Measurements from ENCODE around the gene SPINK1.

DNA sequence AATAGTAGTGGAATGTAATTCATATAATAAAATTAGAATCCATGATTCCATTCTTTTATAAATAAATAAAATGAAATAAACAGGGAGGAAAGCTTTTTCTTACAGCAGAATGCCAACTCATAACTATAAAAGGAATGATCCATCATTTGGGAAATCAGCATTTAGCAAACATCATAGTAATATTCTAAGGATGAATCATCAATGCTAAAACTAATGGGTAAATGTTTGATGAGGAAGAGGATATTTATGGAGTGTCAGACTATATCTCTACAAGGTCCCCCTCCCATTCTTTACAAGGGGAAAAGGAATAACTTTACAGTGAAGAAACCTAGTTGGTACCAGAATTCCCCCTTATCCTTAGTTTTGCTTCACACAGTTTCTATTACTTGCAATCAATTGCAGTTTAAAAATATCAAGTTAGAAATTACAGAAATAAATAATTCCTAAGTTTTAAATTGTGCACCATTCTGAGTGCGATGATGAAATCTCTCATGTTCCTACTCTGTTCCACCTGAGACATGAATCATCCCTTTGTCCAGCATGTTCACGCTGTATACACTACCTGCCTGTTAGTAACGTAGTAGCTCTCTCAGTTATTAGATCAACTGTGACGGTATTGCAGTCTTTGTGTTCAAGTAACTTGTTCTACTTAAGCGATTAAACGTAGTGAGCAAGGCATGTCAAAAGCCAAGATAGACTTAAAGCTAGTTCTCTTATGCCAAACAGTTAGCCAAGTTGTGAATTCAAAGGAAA is 34.7 kb downstream of the SPINK1 start:
- TF ChIP-seq CTCF (conservative IDR thresholded peaks at IDR 0.05; ENCODE audit: low read depth, low read length): no peak
- TF ChIP-seq POLR2A (IDR thresholded peaks at IDR 0.05; ENCODE audit: low read depth, low read length): no peak
- no peak for TF ChIP-seq SMC3 (IDR thresholded peaks at IDR 0.05; ENCODE audit: low read depth, low read length)
- TF ChIP-seq RAD21 (IDR thresholded peaks at IDR 0.05; ENCODE audit: low read length): no peak
- no peak for TF ChIP-seq MAZ (IDR thresholded peaks at IDR 0.05; ENCODE audit: borderline replicate concordance, low read depth, low read length)
- TF ChIP-seq RFX5 (IDR thresholded peaks at IDR 0.05; ENCODE audit: low read depth, low read length): no peak
- TF ChIP-seq MAFK (IDR thresholded peaks at IDR 0.05; ENCODE audit: low read depth, low read length): no peak
- TF ChIP-seq FOS (IDR thresholded peaks at IDR 0.05; ENCODE audit: low read depth, low read length): no peak
- no peak for TF ChIP-seq CHD1 (IDR thresholded peaks at IDR 0.05; ENCODE audit: low read depth, low read length)
- no peak for TF ChIP-seq CEBPB (IDR thresholded peaks at IDR 0.05; ENCODE audit: low read depth, low read length)
- TF ChIP-seq BHLHE40 (IDR thresholded peaks at IDR 0.05; ENCODE audit: low read depth, low read length): no peak
- TF ChIP-seq, protein P1, sequence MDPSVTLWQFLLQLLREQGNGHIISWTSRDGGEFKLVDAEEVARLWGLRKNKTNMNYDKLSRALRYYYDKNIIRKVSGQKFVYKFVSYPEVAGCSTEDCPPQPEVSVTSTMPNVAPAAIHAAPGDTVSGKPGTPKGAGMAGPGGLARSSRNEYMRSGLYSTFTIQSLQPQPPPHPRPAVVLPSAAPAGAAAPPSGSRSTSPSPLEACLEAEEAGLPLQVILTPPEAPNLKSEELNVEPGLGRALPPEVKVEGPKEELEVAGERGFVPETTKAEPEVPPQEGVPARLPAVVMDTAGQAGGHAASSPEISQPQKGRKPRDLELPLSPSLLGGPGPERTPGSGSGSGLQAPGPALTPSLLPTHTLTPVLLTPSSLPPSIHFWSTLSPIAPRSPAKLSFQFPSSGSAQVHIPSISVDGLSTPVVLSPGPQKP (IDR thresholded peaks at IDR 0.05; ENCODE audit: borderline replicate concordance, low read depth, low read length): no peak
- no peak for TF ChIP-seq USF2 (IDR thresholded peaks at IDR 0.05; ENCODE audit: low read depth, low read length)
- no peak for TF ChIP-seq MXI1 (IDR thresholded peaks at IDR 0.05; ENCODE audit: borderline replicate concordance, low read depth, low read length)
